Trophoblast cell (in vitro differentiated cells and primary cell): ENCODE measurements around the gene UBALD1. TPM values are rescaled to one million over a fixed set of nuclear protein-coding genes. Genes with fewer than 3 reads are reported as not detected.

Experiments
- DNase-seq, 2 donors: peaks; one replicate each; pipeline ENCODE4 v3.0.0-alpha.2; 2016
- H2AFZ ChIP-seq: 2 replicates; pipeline ENCODE4 v1.6.1; 2013; ENCODE audit warnings: low read length, moderate library complexity, mild to moderate bottlenecking; ENCODE audit not compliant: insufficient read depth, poor library complexity
- H2AK5ac ChIP-seq: 2 replicates; pipeline ENCODE4 v1.6.1; 2013; ENCODE audit warnings: mild to moderate bottlenecking, low read length
- H2BK120ac ChIP-seq: 2 replicates; pipeline ENCODE4 v1.6.1; 2013; ENCODE audit warnings: low read length, mild to moderate bottlenecking, moderate library complexity; ENCODE audit not compliant: insufficient read depth, poor library complexity
- H2BK12ac ChIP-seq: 2 replicates; pipeline ENCODE4 v1.6.1; 2013; ENCODE audit warnings: mild to moderate bottlenecking, low read length, moderate library complexity
- H2BK5ac ChIP-seq: 2 replicates; pipeline ENCODE4 v1.6.1; 2013; ENCODE audit warnings: low read length, low read depth, moderate library complexity, mild to moderate bottlenecking; ENCODE audit not compliant: poor library complexity
- H3K14ac ChIP-seq: 2 replicates; pipeline ENCODE4 v1.6.1; 2013; ENCODE audit warnings: mild to moderate bottlenecking, low read length
- H3K18ac ChIP-seq: 2 replicates; pipeline ENCODE4 v1.6.1; 2013; ENCODE audit warnings: mild to moderate bottlenecking, low read length
- H3K23ac ChIP-seq: 2 replicates; pipeline ENCODE4 v1.6.1; 2013; ENCODE audit warnings: low read length
- H3K27ac ChIP-seq: 2 replicates; pipeline ENCODE4 v1.5.1; 2013; ENCODE audit warnings: low read depth, mild to moderate bottlenecking, inconsistent platforms, low read length, moderate library complexity
- H3K27me3 ChIP-seq: 2 replicates; pipeline ENCODE4 v1.6.1; 2013; ENCODE audit warnings: inconsistent platforms, mild to moderate bottlenecking, low read length, moderate library complexity; ENCODE audit not compliant: insufficient read depth
- H3K36me3 ChIP-seq, 2 experiments: 1 replicate in 1 of 2; 2 replicates in 1 of 2; pipeline ENCODE4 v1.6.1; 2013; ENCODE audit warnings: low read length in 2 of 2, mild to moderate bottlenecking in 2 of 2, moderate library complexity in 1 of 2; ENCODE audit not compliant: insufficient read depth in 2 of 2, control insufficient read depth in 1 of 2
- H3K4ac ChIP-seq: 2 replicates; pipeline ENCODE4 v1.6.1; 2013; ENCODE audit warnings: low read depth, mild to moderate bottlenecking, low read length, moderate library complexity
- H3K4me1 ChIP-seq, 2 experiments: 1 replicate in 1 of 2; 2 replicates in 1 of 2; pipeline ENCODE4 v1.6.1; 2013; ENCODE audit warnings: low read length in 2 of 2, mild to moderate bottlenecking in 2 of 2, moderate library complexity in 1 of 2; ENCODE audit not compliant: insufficient read depth in 2 of 2, control insufficient read depth in 1 of 2
- H3K4me2 ChIP-seq: 2 replicates; pipeline ENCODE4 v1.6.1; 2013; ENCODE audit warnings: inconsistent platforms, mild to moderate bottlenecking, low read length, moderate library complexity
- H3K4me3 ChIP-seq: 2 replicates; pipeline ENCODE4 v1.5.1; 2013; ENCODE audit warnings: mild to moderate bottlenecking, low read depth, low read length, inconsistent platforms
- H3K79me1 ChIP-seq: one replicate; pipeline ENCODE4 v1.6.1; 2013; ENCODE audit warnings: low read length
- H3K79me2 ChIP-seq: 2 replicates; pipeline ENCODE4 v1.6.1; 2013; ENCODE audit warnings: low read length, mild to moderate bottlenecking; ENCODE audit not compliant: control insufficient read depth, insufficient read depth, poor library complexity
- H3K9ac ChIP-seq: 2 replicates; pipeline ENCODE4 v1.6.1; 2013; ENCODE audit warnings: mild to moderate bottlenecking, low read length
- H3K9me3 ChIP-seq: 2 replicates; pipeline ENCODE4 v1.6.1; 2013; ENCODE audit warnings: low read depth, mild to moderate bottlenecking, control low read depth, inconsistent platforms, low read length; ENCODE audit not compliant: insufficient read depth
- H4K12ac ChIP-seq: 2 replicates; pipeline ENCODE4 v1.6.1; 2013; ENCODE audit warnings: low read depth, mild to moderate bottlenecking, low read length, moderate library complexity
- H4K8ac ChIP-seq: 2 replicates; pipeline ENCODE4 v1.6.1; 2013; ENCODE audit warnings: low read depth, mild to moderate bottlenecking, low read length, moderate library complexity
- H4K91ac ChIP-seq: one replicate; pipeline ENCODE4 v1.6.1; 2013; ENCODE audit warnings: low read depth, mild to moderate bottlenecking, low read length, moderate library complexity
- WGBS: extraction: QIAGEN DNeasy Blood & Tissue Kit; methylation state at CpG from one replicate; pipeline ENCODE4 v1.1.7; 2013; ENCODE audit warnings: missing lambda C conversion rate; ENCODE audit not compliant: insufficient read length, insufficient coverage; ENCODE audit errors: extremely low coverage; 5-methylcytosine and 5-hydroxymethylcytosine counted together
- polyA plus RNA-seq: library from polyadenylated mRNA; stranded (reverse); fragments of 200-250 nt; gene quantifications from 2 replicates; pipeline ENCODE4 v1.2.3, GENCODE V29; 2013

Gene UBALD1
- 52.8 and 57.6 TPM in 2 replicates for polyA plus RNA-seq

DNA sequence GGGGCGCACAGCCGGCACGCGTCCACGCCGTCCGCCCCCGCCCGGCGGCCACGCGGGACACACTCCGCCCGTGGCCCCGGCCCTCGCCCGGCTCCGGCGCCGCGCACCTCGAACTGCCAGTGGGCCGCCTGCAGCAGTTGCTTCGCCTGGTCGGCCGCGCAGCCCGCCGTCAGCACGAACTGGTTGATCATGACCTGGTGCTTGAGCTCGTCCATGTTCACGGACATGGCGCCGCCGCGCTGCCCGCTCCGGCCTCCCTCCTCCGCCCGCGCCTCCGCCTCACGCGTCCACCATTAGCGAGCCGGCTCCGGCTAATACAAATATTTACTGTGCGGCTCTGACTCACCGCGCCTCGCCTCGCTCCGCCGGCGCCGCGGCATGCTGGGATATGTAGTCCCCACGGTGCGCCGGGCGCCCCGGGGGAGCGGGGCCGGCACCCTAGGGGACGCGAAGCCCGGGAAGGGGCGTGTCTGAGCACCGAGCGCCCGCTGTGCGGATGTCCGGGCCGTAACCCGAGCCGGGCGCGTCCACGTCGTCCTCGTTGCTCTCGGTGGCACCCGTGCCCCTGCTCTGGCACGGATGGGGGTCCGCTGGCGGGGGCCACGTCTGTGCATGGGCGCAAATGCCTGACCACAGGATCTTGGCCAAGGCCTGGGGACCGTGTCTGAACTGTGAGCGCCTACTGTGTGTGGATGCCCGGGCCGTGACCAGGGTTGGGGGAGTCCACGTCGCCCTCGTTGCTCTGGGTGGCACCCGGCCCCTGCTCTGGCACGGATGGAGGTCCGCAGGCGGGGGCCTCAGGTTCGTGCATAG is at the start of gene UBALD1:
TSS of gene UBALD1 (minus strand) at position 318 of the 813 bp plus-strand sequence. CDS start at position 227, 91 bp downstream.
- peak within 1 kb of the TSS; percentile 84 for H2BK120ac ChIP-seq
- H3K9ac ChIP-seq: peak within 1 kb of the TSS; percentile 99
- H3K23ac ChIP-seq: no peak within 1 kb of the TSS
- peak within 1 kb of the TSS; percentile 74 for H3K27ac ChIP-seq
- H3K27me3 ChIP-seq: no peaks in the 10 kb centered on the region
- peak within 1 kb of the TSS; percentile 94 for H3K14ac ChIP-seq
- no CpG with 5 or more reads among the region's 100 CpGs for WGBS
- peak within 1 kb of the TSS; percentile 74 for H2BK5ac ChIP-seq
- peaks cover 32% of the 10 kb centered on the region for H3K79me2 ChIP-seq
- H4K12ac ChIP-seq: peak within 1 kb of the TSS; percentile 97
- H4K8ac ChIP-seq: peak within 1 kb of the TSS; percentile 99
- H3K36me3 ChIP-seq: peaks cover 6 to 8% of the 10 kb centered on the region in 2 experiments
- H3K4me1 ChIP-seq: peaks cover 21 to 35% of the 10 kb centered on the region in 2 experiments
- peak within 1 kb of the TSS; percentile 90 for H3K18ac ChIP-seq
- H2AFZ ChIP-seq: peak within 1 kb of the TSS; percentile 98
- peak within 1 kb of the TSS; percentile 91 for H3K4me2 ChIP-seq
- H3K9me3 ChIP-seq: no peaks in the 10 kb centered on the region
- peak within 1 kb of the TSS; percentile 90 for H3K4ac ChIP-seq
- H3K79me1 ChIP-seq: peaks cover 27% of the 10 kb centered on the region
- DNase-seq: peak; percentile 88 to 94
- peak within 1 kb of the TSS; percentile 89 for H2AK5ac ChIP-seq
- peak within 1 kb of the TSS; percentile 91 for H4K91ac ChIP-seq
- peak within 1 kb of the TSS; percentile 73 for H2BK12ac ChIP-seq
- H3K4me3 ChIP-seq: peak within 1 kb of the TSS; percentile 99

DNA sequence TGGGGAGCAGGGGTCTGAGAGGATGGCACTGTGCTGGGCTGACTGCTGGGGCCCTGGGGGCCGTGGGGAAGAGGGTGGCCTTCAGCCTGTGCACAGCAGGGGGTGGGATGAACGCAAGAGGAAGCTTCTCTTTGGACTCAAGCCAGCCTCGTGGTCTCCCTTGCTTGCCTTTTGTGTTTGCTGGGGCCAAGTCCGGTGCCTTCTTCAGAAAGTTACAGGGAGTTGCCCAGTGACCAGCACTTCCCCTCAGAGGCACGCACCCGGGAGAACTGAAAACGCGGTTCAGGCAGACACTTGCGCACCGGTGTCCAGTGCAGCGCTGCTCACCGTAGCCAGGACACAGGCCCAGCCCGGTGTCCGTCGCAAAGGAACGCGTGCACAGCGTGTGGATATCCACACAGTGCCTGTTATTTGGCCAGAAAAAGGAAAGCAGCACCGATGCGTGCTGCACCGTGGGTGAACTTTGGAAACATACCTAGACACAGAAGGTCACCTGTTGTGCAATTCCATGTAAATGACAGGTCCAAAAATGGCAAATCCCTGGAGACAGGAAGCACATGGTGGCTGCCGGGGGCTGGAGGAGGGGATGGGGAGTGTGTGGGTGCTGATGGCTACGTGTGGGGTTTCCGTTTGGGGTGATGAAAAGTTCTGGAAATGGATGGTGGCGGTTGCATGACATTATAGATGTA is 49.2 kb upstream of the UBALD1 start:
- no peak overlapping the region for H2AFZ ChIP-seq
- WGBS: no CpG with 5 or more reads among the region's 25 CpGs
- no peak overlapping the region for H3K4me2 ChIP-seq
- no peak overlapping the region for H3K23ac ChIP-seq
- peak; percentile 35 to 46 for DNase-seq
- H4K12ac ChIP-seq: no peak overlapping the region
- H2BK12ac ChIP-seq: no peak overlapping the region
- H2AK5ac ChIP-seq: no peak overlapping the region
- no peaks in the 10 kb centered on the region for H3K9me3 ChIP-seq
- no peaks in the 10 kb centered on the region for H3K79me1 ChIP-seq
- H3K4me3 ChIP-seq: no peak overlapping the region
- H3K36me3 ChIP-seq: peaks cover 53 to 72% of the 10 kb centered on the region in 2 experiments
- H2BK5ac ChIP-seq: no peak overlapping the region
- no peaks in the 10 kb centered on the region for H3K79me2 ChIP-seq
- no peak overlapping the region for H3K27ac ChIP-seq
- H4K8ac ChIP-seq: no peak overlapping the region
- no peak overlapping the region for H4K91ac ChIP-seq
- no peaks in the 10 kb centered on the region for H3K27me3 ChIP-seq
- no peak overlapping the region for H3K18ac ChIP-seq
- peaks cover 3 to 11% of the 10 kb centered on the region in 2 experiments for H3K4me1 ChIP-seq
- no peak overlapping the region for H3K9ac ChIP-seq
- no peak overlapping the region for H3K4ac ChIP-seq
- H3K14ac ChIP-seq: no peak overlapping the region
- no peak overlapping the region for H2BK120ac ChIP-seq

DNA sequence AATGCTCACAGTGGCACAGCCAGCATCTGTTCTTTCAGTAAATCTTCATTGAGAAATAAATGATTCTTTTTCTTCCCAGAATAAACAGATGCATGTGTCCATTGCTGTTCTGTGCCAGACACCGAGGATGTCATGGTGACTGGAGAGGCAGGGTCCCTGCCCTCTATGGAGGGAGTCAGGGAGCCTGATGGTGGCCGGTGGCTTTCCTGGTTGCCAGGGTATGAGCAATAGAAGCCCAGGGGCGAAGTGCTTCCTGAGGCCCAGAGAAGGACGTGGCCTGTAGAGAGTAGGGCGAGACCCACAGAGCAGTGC is 48.7 kb upstream of the UBALD1 start:
- no peak overlapping the region for H3K9ac ChIP-seq
- no peak overlapping the region for H3K14ac ChIP-seq
- H2AK5ac ChIP-seq: no peak overlapping the region
- no peak overlapping the region for H2BK120ac ChIP-seq
- WGBS: no CpG with 5 or more reads among the region's 5 CpGs
- H2AFZ ChIP-seq: no peak overlapping the region
- peaks cover 57 to 71% of the 10 kb centered on the region in 2 experiments for H3K36me3 ChIP-seq
- no peak overlapping the region for H2BK5ac ChIP-seq
- no peak overlapping the region for H3K18ac ChIP-seq
- no peaks in the 10 kb centered on the region for H3K27me3 ChIP-seq
- no peaks in the 10 kb centered on the region for H3K79me2 ChIP-seq
- H2BK12ac ChIP-seq: no peak overlapping the region
- H3K23ac ChIP-seq: no peak overlapping the region
- no peak for DNase-seq
- no peak overlapping the region for H3K4me3 ChIP-seq
- H3K9me3 ChIP-seq: no peaks in the 10 kb centered on the region
- H3K27ac ChIP-seq: no peak overlapping the region
- H4K91ac ChIP-seq: no peak overlapping the region
- H4K8ac ChIP-seq: no peak overlapping the region
- no peak overlapping the region for H4K12ac ChIP-seq
- H3K79me1 ChIP-seq: no peaks in the 10 kb centered on the region
- no peak overlapping the region for H3K4me2 ChIP-seq
- peaks cover 3 to 11% of the 10 kb centered on the region in 2 experiments for H3K4me1 ChIP-seq
- no peak overlapping the region for H3K4ac ChIP-seq

DNA sequence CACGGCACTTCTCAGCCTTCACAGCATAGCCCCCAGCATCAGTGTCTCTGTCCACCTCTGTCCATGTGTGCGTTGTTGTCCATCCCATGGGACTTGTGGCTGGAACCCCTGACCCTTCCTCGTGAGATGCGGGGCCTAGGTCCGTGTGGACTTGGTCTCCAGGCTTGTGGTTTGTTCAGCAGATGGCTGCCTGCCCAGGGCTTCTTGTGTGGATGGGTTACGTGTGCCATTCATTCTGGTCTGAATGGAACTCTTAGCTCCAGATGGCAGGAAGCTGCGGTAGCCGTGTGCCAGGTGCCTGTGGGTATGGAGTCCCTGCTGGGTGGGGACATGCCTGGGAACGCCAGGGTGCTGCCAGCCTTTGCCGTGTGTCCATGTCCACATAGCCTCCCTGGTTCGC is 47.0 kb upstream of the UBALD1 start:
- Histone ChIP-seq H3K9me3 (no peaks in the 10 kb centered on the region), H3K79me2 (no peaks in the 10 kb centered on the region), H3K14ac (no peak overlapping the region), H3K23ac (no peak overlapping the region), H4K12ac (no peak overlapping the region), H3K36me3 (peaks cover 58 to 64% of the 10 kb centered on the region in 2 experiments), H2AK5ac (no peak overlapping the region), H4K91ac (no peak overlapping the region), H3K18ac (no peak overlapping the region), H3K4me2 (no peak overlapping the region), H2BK120ac (no peak overlapping the region), H2BK12ac (no peak overlapping the region), H3K9ac (no peak overlapping the region), H3K4me3 (no peak overlapping the region), H2BK5ac (no peak overlapping the region), H2AFZ (no peak overlapping the region), H3K79me1 (no peaks in the 10 kb centered on the region), H3K27ac (no peak overlapping the region), H3K4me1 (peaks cover 3 to 11% of the 10 kb centered on the region in 2 experiments), H3K4ac (no peak overlapping the region), H3K27me3 (no peaks in the 10 kb centered on the region), H4K8ac (no peak overlapping the region)
- no CpG with 5 or more reads among the region's 11 CpGs for WGBS
- DNase-seq: no peak
